Coronary artery (tissue), 2 donors: ENCODE data around the gene AMPH.

Experiments
- DNase-seq: peaks from one replicate; pipeline ENCODE4 v3.0.0-alpha.2; 2017; ENCODE audit warnings: low spot score
- H3K27ac ChIP-seq, 2 donors: fragments of 200-600 bp; sonication (generic); one replicate each; pipeline ENCODE4 v1.5.1; 2016 to 2019
- H3K4me3 ChIP-seq: fragments of 200-600 bp; sonication (generic); 2 replicates; pipeline ENCODE4 v1.5.1; 2016; ENCODE audit warnings: mild to moderate bottlenecking, moderate library complexity
- TF ChIP-seq, protein P1 (sequence below): fragments of 200-600 bp; sonication (generic); IDR thresholded peaks from one replicate; pipeline ENCODE4 v1.5.1; 2019; ENCODE audit warnings: antibody characterized with exemption

AMPH gene

DNA sequence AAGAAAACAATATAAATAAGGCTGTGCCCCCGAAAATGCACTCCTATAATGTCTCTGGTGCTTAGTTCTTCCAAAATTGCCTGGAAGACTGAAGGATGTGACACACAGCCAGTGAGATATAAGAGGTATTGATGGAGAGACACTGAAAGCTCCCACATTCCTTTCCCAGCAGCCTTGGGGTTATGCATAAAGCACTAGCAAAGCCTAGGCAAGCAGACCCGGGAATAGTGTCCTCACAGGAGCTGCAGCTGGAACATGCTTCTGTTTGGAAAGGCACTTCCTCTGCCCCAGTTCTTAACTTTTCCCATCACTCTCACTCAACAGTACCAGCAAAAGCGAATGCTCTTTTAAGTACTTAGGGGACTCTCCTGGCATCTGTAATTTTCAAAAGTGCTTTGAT is 178.0 kb downstream of the AMPH start:
- TF ChIP-seq, protein P1, sequence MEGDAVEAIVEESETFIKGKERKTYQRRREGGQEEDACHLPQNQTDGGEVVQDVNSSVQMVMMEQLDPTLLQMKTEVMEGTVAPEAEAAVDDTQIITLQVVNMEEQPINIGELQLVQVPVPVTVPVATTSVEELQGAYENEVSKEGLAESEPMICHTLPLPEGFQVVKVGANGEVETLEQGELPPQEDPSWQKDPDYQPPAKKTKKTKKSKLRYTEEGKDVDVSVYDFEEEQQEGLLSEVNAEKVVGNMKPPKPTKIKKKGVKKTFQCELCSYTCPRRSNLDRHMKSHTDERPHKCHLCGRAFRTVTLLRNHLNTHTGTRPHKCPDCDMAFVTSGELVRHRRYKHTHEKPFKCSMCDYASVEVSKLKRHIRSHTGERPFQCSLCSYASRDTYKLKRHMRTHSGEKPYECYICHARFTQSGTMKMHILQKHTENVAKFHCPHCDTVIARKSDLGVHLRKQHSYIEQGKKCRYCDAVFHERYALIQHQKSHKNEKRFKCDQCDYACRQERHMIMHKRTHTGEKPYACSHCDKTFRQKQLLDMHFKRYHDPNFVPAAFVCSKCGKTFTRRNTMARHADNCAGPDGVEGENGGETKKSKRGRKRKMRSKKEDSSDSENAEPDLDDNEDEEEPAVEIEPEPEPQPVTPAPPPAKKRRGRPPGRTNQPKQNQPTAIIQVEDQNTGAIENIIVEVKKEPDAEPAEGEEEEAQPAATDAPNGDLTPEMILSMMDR: no peak
- Histone ChIP-seq H3K27ac (no peak overlapping the region), H3K4me3 (no peak overlapping the region)
- DNase-seq: no peak

DNA sequence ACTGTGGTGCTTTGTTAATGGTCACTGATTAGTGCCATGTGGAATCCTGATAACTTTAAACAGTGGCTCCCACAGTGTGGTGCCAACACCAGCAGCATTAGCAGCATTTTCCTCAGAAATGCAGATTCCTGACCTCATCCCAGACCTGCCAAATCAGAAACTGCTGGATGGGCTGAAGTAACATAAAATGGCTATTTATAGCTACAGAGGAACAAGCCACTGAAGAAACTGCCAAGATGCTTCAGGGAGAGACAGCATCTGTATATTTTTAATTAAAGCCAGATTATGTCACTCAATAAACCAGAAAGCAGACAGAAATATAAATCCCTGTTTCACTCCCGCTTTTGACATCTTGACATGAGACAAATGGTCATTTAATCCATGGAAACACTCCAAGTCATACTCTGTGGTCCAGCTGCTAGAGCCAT is 178.5 kb downstream of the AMPH start:
- Histone ChIP-seq H3K4me3 (no peak overlapping the region), H3K27ac (no peak overlapping the region)
- DNase-seq: no peak
- TF ChIP-seq, protein P1: no peak

DNA sequence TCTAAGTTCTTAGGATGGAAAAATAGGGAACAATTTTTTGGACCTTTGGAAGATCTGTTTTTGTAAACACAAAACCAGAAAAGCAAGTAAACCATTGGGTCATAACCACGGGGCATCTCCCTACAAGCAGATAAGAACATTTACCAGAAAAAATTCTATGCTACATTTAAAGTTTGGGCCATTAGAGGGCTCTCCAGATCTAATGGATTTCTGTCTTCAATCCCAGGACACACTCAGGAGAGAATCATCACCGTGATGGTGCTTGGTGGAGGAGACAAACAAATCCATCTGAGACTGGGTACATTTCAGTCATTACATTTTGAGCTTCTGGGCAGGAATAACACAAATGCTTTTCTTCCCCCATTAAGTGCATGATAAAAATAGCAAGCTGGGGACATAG is 179.3 kb downstream of the AMPH start:
- TF ChIP-seq, protein P1: no peak
- H3K27ac ChIP-seq: no peak overlapping the region
- DNase-seq: no peak
- no peak overlapping the region for H3K4me3 ChIP-seq

DNA sequence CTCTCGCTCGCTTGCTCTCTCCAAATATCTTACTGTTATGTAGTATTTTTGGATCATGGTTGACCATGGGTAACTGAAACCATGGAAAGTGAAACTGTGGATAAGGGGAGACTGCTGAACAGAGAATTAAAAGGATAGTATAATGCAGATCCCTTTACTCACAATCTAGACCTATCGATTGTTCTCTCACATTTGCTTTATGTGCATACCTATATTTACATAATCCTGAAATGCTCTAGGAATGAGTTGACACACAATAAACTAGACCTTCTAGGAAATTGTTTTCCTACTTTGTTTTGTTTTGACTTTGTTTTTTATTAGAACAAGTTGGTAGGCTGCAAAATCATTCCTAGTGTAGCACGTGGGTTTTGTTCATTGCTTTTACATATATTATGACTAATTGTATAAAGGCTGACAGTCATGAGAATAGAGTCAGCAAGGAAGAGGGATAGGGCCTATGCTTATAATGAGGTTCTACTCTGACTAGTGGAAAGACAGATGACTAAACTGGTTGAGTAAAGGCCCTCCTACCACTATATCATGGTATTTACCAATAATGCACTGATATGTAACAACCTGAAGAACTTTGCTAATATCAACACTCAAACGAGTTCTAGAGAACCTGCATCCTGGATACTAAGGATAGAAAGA is 182.5 kb downstream of the AMPH start:
- no peak for DNase-seq
- Histone ChIP-seq H3K4me3 (no peak overlapping the region), H3K27ac (no peak overlapping the region)
- TF ChIP-seq, protein P1: no peak

DNA sequence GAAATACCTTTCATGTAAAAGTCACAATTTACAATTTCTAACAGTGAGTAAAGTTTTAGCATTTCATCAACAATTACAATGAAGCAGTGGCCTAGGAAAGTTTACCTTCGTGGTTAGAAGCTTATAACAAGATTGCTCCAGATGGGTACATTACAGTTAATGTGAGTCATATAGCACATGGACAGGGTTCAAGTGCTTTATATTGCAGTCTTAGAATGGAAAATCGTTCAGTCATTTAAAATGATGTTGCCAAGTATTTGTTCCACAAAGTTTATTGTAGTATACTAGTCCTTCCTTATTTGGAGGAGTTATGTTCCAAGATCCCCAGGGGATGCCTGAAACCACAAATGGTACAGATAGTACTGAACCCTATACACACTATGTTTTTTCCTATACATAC is 183.1 kb downstream of the AMPH start:
- TF ChIP-seq, protein P1: no peak
- H3K27ac ChIP-seq: no peak overlapping the region
- no peak overlapping the region for H3K4me3 ChIP-seq
- no peak for DNase-seq

DNA sequence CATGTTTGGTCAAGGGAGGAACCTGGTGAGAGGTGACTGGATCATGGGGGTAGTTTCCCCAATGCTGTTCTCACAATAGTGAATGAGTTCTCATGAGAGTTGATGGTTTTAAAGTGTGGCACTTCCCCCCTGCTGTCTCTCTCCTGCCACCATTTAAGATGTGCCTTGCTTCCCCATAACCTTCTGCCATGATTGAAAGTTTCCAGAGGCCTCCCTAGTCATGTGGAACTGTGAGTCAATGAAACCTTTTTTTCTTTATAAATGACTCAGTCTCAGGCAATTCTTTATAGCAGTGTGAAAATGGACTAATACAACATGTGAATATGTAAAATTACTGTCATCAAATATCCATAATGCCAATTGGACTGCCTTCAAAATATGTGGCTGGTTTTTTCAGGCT is 192.2 kb downstream of the AMPH start:
- Histone ChIP-seq H3K4me3 (no peak overlapping the region), H3K27ac (no peak overlapping the region)
- DNase-seq: no peak
- TF ChIP-seq, protein P1: no peak

DNA sequence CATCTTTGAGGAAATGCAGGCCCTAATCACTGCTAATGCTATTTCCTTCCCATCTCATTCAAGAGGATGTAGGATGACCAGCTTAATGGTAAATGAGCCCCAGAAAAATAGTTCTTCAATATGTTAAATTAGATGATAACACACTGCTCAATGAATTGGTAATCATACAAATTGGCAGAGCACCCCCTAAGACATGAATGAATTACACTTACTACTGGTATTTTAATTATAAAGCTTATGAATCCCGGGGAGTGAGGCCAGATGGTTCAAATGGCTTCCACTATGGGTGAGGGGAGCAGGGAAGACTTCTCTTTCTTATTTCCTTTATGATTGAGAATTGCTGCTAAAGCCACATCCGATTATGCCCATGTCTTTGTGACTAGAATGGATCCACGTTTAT is 198.5 kb downstream of the AMPH start:
- DNase-seq: no peak
- TF ChIP-seq, protein P1: no peak
- no peak overlapping the region for H3K4me3 ChIP-seq
- no peak overlapping the region for H3K27ac ChIP-seq
